HG03097 (cell line): ENCODE results near the gene SLC29A3.

Experiments
- ATAC-seq: cut with Tn5 transposase; IDR thresholded peaks from one replicate; pipeline ENCODE4 v1.9.1; 2021; ENCODE audit not compliant: unreplicated experiment, low FRiP score

The SLC29A3 gene

GRCh38 chr10:71365366-71365765 is 46.3 kb downstream of the SLC29A3 start:
- no peak for ATAC-seq

GRCh38 chr10:71366690-71367089 is 47.6 kb downstream of the SLC29A3 start:
- no peak for ATAC-seq

- ATAC-seq: no peak
Measured at GRCh38 chr10:71367271-71367670, 48.2 kb downstream of the SLC29A3 start.

GRCh38 chr10:71368176-71368575 is 49.1 kb downstream of the SLC29A3 start:
- no peak for ATAC-seq

- no peak for ATAC-seq
Measured at GRCh38 chr10:71368643-71369042, 49.6 kb downstream of the SLC29A3 start.

- ATAC-seq: no peak
Measured at GRCh38 chr10:71369602-71370001, 50.5 kb downstream of the SLC29A3 start.

- no peak for ATAC-seq
Measured at GRCh38 chr10:71370031-71370430, 51.0 kb downstream of the SLC29A3 start.

GRCh38 chr10:71371750-71372166 is 52.7 kb downstream of the SLC29A3 start:
- no peak for ATAC-seq

GRCh38 chr10:71372882-71373495 is 53.9 kb downstream of the SLC29A3 start:
- ATAC-seq: no peak

GRCh38 chr10:71374481-71375233 is 55.6 kb downstream of the SLC29A3 start:
- no peak for ATAC-seq

GRCh38 chr10:71375952-71376351 is 56.9 kb downstream of the SLC29A3 start:
- ATAC-seq: no peak

- no peak for ATAC-seq
Measured at GRCh38 chr10:71378336-71379117, 59.5 kb downstream of the SLC29A3 start.

- no peak for ATAC-seq
Measured at GRCh38 chr10:71379118-71379766, 60.2 kb downstream of the SLC29A3 start.

- no peak for ATAC-seq
Measured at GRCh38 chr10:71380841-71381240, 61.8 kb downstream of the SLC29A3 start.

GRCh38 chr10:71381611-71382010 is 62.6 kb downstream of the SLC29A3 start:
- ATAC-seq: no peak

GRCh38 chr10:71382028-71382427 is 63.0 kb downstream of the SLC29A3 start:
- ATAC-seq: no peak

- no peak for ATAC-seq
Measured at GRCh38 chr10:71382757-71383156, 63.7 kb downstream of the SLC29A3 start.

- no peak for ATAC-seq
Measured at GRCh38 chr10:71383972-71384687, 65.1 kb downstream of the SLC29A3 start.

GRCh38 chr10:71388171-71388570 is 69.1 kb downstream of the SLC29A3 start:
- ATAC-seq: no peak

GRCh38 chr10:71388583-71389310 is 69.7 kb downstream of the SLC29A3 start:
- no peak for ATAC-seq
